Muscle of leg (tissue), 11 donors: ENCODE results near the gene KHDC1. TPM values are rescaled to one million over a fixed set of nuclear protein-coding genes. Genes with fewer than 3 reads are reported as not detected.
"Not testable (repeated sequence)": the region's sequence is repeated elsewhere in the genome, so short reads cannot be mapped to it uniquely, and the experiment has no call there.

Experiments used
- DNase-seq: peaks from one replicate; pipeline ENCODE4 v3.0.0; 2013
- H3K27ac ChIP-seq: one replicate; pipeline ENCODE4 v1.5.1; 2013; ENCODE audit warnings: mild to moderate bottlenecking, low read length, control low read depth
- H3K27me3 ChIP-seq: one replicate; pipeline ENCODE4 v1.6.1; 2013; ENCODE audit warnings: low read length; ENCODE audit not compliant: control insufficient read depth, insufficient read depth
- H3K36me3 ChIP-seq: one replicate; pipeline ENCODE4 v1.6.1; 2013; ENCODE audit warnings: low read length; ENCODE audit not compliant: control insufficient read depth, insufficient read depth
- H3K4me1 ChIP-seq: one replicate; pipeline ENCODE4 v1.6.1; 2013; ENCODE audit warnings: low read length; ENCODE audit not compliant: control insufficient read depth, insufficient read depth
- H3K4me3 ChIP-seq: one replicate; pipeline ENCODE4 v1.5.1; 2013; ENCODE audit warnings: low read length, control low read depth
- H3K9me3 ChIP-seq: replicated peaks from 2 replicates; pipeline ENCODE4 v1.6.1; 2013; ENCODE audit warnings: low read depth, low read length; ENCODE audit not compliant: control insufficient read depth
- WGBS: methylation state at CpG from one replicate; pipeline ENCODE4 v1.1.5; 2013; ENCODE audit warnings: missing lambda C conversion rate; ENCODE audit not compliant: insufficient coverage; 5-methylcytosine and 5-hydroxymethylcytosine counted together
- polyA plus RNA-seq, 8 donors: library from polyadenylated mRNA; unstranded; fragments of 120-200 nt; gene quantifications; one replicate each; pipeline versions ENCODE4 v1.2.1 to v1.2.3, GENCODE V29; 2013; ENCODE audit warnings: inconsistent platforms in 1 of 8, low replicate concordance in 1 of 8; ENCODE audit not compliant: insufficient read length in 8 of 8, insufficient read depth in 1 of 8
- total RNA-seq: library from RNA; stranded (reverse); fragments of 120-200 nt; gene quantifications from one replicate; pipeline ENCODE4 v1.2.4, GENCODE V29; 2013

Gene KHDC1
- total and polyA plus RNA-seq, 9 donors: 2.3 to 7.0 (median 4.8) TPM

DNA sequence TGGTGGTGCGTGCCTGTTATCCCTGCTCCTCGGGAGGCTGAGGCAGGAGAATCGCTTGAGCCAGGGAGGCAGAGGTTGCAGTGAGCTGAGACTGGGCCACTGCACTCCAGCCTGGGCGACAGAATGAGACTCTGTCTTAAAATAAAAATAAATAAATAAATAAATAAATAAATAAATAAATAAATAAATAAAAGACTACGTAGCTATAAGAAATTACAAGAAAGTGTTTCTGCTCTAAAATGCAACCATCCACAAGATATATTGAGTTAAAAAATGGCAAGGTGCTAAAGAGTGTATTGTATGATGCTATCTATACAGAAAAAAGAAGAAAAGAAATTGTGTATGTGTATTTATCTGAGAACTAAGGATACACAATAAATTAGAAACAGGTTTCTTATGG is 8.7 kb downstream of the KHDC1 start:
- H3K9me3 ChIP-seq, H3K4me3 ChIP-seq, H3K36me3 ChIP-seq, DNase-seq, H3K27me3 ChIP-seq, H3K4me1 ChIP-seq, H3K27ac ChIP-seq: not testable (repeated sequence)
- no CpG with 5 or more reads among the region's 5 CpGs for WGBS

- no peaks in the 10 kb centered on the region for H3K9me3 ChIP-seq
- no peak for DNase-seq
- no CpG with 5 or more reads among the region's 2 CpGs for WGBS
- no peaks in the 10 kb centered on the region for H3K4me1 ChIP-seq
- H3K36me3 ChIP-seq: no peaks in the 10 kb centered on the region
- no peaks in the 10 kb centered on the region for H3K27me3 ChIP-seq
- no peak overlapping the region for H3K4me3 ChIP-seq
- H3K27ac ChIP-seq: no peak overlapping the region
Measured at GRCh38 chr6:73252703-73253102, 10.3 kb downstream of the KHDC1 start.

GRCh38 chr6:73250016-73250415 is 13.0 kb downstream of the KHDC1 start:
- H3K27me3 ChIP-seq: no peaks in the 10 kb centered on the region
- DNase-seq: no peak
- no peak overlapping the region for H3K4me3 ChIP-seq
- H3K27ac ChIP-seq: no peak overlapping the region
- no peaks in the 10 kb centered on the region for H3K36me3 ChIP-seq
- no peaks in the 10 kb centered on the region for H3K9me3 ChIP-seq
- H3K4me1 ChIP-seq: no peaks in the 10 kb centered on the region

GRCh38 chr6:73248192-73248903 is 14.6 kb downstream of the KHDC1 start:
- Histone ChIP-seq H3K27me3 (no peaks in the 10 kb centered on the region), H3K27ac (no peak overlapping the region), H3K9me3 (no peaks in the 10 kb centered on the region), H3K36me3 (no peaks in the 10 kb centered on the region), H3K4me3 (no peak overlapping the region), H3K4me1 (no peaks in the 10 kb centered on the region)
- no peak for DNase-seq
- 58% methylated on average over 4 of the region's 5 CpGs for WGBS

- no peaks in the 10 kb centered on the region for H3K4me1 ChIP-seq
- WGBS: 85% methylated on average over 5 of the region's 5 CpGs
- DNase-seq: no peak
- H3K4me3 ChIP-seq: no peak overlapping the region
- H3K27me3 ChIP-seq: no peaks in the 10 kb centered on the region
- H3K9me3 ChIP-seq: no peaks in the 10 kb centered on the region
- no peaks in the 10 kb centered on the region for H3K36me3 ChIP-seq
- H3K27ac ChIP-seq: no peak overlapping the region
Measured at GRCh38 chr6:73242001-73242400, 21.0 kb downstream of the KHDC1 start.

DNA sequence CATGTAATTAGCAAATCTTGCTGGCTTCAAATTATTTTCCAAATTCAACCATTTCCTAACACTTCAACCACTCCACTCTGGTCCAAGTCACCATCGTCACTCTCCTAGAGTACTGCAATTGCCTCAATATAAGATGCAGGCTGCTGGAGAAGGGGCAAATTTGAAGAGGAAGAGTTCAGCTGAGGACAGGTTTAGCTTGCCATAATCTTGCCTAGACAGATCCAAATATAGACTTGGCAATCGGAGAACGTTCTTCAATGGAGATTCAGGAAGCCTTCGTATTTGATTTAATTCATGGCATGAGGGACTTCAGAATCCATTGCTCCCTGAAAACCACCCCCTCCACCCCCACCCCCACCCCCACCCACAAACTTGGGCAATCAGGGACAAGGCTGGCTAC is 22.3 kb downstream of the KHDC1 start:
- H3K4me1 ChIP-seq: no peaks in the 10 kb centered on the region

GRCh38 chr6:73236144-73236750 is 26.7 kb downstream of the KHDC1 start:
- WGBS: 100% methylated on average over 2 of the region's 5 CpGs
- no peak for DNase-seq
- Histone ChIP-seq H3K9me3 (no peaks in the 10 kb centered on the region), H3K36me3 (no peaks in the 10 kb centered on the region), H3K27me3 (no peaks in the 10 kb centered on the region), H3K4me1 (no peaks in the 10 kb centered on the region), H3K27ac (no peak overlapping the region), H3K4me3 (no peak overlapping the region)

More for the DNA sequence above, 22.3 kb downstream of the KHDC1 start:
- Histone ChIP-seq H3K4me3 (no peak overlapping the region), H3K27ac (no peak overlapping the region), H3K9me3 (no peaks in the 10 kb centered on the region), H3K27me3 (no peaks in the 10 kb centered on the region), H3K36me3 (no peaks in the 10 kb centered on the region)
- WGBS: no CpG with 5 or more reads among the region's 4 CpGs
- DNase-seq: no peak

DNA sequence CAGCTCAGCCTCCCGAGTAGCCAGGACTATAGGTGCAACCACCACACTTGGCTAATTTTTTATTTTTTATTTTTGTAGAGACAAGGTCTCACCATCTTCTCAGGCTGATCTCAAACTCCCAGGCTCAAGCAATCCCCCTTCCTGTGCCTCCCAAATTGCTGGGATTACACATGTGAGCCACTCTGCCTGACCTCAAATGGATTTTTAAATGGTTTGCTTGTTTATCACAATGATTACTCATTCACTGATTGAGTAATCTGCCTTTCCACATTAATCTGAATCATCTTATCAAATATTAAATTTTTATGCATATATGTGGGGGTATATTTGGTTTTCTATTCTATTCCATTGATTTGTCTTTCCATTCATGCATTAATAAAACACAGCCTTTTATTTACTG is 28.3 kb downstream of the KHDC1 start:
- Histone ChIP-seq H3K4me3 (no peak overlapping the region), H3K4me1 (no peaks in the 10 kb centered on the region), H3K27me3 (no peaks in the 10 kb centered on the region), H3K36me3 (no peaks in the 10 kb centered on the region), H3K27ac (no peak overlapping the region), H3K9me3 (no peaks in the 10 kb centered on the region)
- no peak for DNase-seq
- no CpG with 5 or more reads among the region's 1 CpG for WGBS

DNA sequence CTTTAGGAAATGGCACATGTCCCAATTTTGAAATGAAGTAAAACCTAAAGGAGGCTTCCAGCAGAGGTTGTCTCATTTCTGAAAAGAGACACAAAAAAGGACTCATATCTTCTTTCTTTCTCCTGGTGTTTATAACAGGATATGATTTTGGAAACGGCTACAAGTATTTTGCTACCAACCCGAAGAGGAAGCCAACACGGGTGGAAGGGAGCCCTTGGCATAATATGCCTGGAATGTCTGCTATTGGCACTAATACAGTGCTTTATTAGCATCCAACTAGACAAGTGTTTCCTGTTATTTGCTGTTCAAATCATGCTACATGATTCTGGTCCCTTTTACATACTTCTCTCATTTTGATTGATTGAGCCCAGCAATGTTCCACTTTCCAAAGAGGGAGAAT is 29.0 kb downstream of the KHDC1 start:
- H3K27me3 ChIP-seq, H3K27ac ChIP-seq, H3K4me3 ChIP-seq, H3K4me1 ChIP-seq, H3K9me3 ChIP-seq, H3K36me3 ChIP-seq: not testable (repeated sequence)
- DNase-seq: peak; percentile 9
- 30% methylated on average over 2 of the region's 3 CpGs for WGBS

GRCh38 chr6:73233048-73233447 is 29.9 kb downstream of the KHDC1 start:
- Histone ChIP-seq H3K27ac (no peak overlapping the region), H3K27me3 (no peaks in the 10 kb centered on the region), H3K36me3 (no peaks in the 10 kb centered on the region), H3K4me1 (no peaks in the 10 kb centered on the region), H3K4me3 (no peak overlapping the region), H3K9me3 (no peaks in the 10 kb centered on the region)
- no peak for DNase-seq
- 80% methylated on average over 1 of the region's 6 CpGs for WGBS

GRCh38 chr6:73231986-73232391 is 31.0 kb downstream of the KHDC1 start:
- no CpG with 5 or more reads among the region's 1 CpG for WGBS
- DNase-seq: no peak

More at GRCh38 chr6:73231986-73232391, 31.0 kb downstream of the KHDC1 start:
- no peaks in the 10 kb centered on the region for H3K27me3 ChIP-seq
- no peak overlapping the region for H3K27ac ChIP-seq
- no peaks in the 10 kb centered on the region for H3K4me1 ChIP-seq
- no peaks in the 10 kb centered on the region for H3K9me3 ChIP-seq
- H3K36me3 ChIP-seq: no peaks in the 10 kb centered on the region
- no peak overlapping the region for H3K4me3 ChIP-seq
